Measurements from ENCODE around the gene TMEM179. TPM values are rescaled to one million over a fixed set of nuclear protein-coding genes. Genes with fewer than 3 reads are reported as not detected.
A peak's percentile ranks its signal among the peaks of the same experiment; 100 is the strongest.

Gene TMEM179
- total RNA-seq, 4 donors from 2014 or later = 1.1 to 10.5 (median 1.4) TPM; not detected in 1

GRCh38 chr14:104642540-104642868, 37.9 kb upstream of the TMEM179 start:
- intact Hi-C loops (cut with DNase I; ENCODE audit: low total_unique reads) = loop anchor here (5.0 kb wide), 1 partner anchor 505 kb away; the partner anchor contains the start of gene KIF26A
- DNase-seq = no peak
- no peak for TF ChIP-seq POLR2A (IDR thresholded peaks at IDR 0.05)
- TF ChIP-seq EP300 (IDR thresholded peaks at IDR 0.05; ENCODE audit: low read depth) = no peak
- no peak for TF ChIP-seq POLR2AphosphoS5 (IDR thresholded peaks at IDR 0.05)
- TF ChIP-seq CTCF (IDR thresholded peaks at IDR 0.05) = no peak
- Histone ChIP-seq H3K36me3 (no peaks in the 10 kb centered on the region), H3K27ac (no peak overlapping the region), H3K4me3 (no peak overlapping the region), H3K27me3 (peaks cover 30% of the 10 kb centered on the region), H3K9me3 (no peaks in the 10 kb centered on the region), H3K4me1 (peaks cover 0 to 3% (median 0%) of the 10 kb centered on the region in 4 donors)
- in situ Hi-C loops (cut with MboI; ENCODE audit: low pct_ligation_motif_present in 1 of 4, low pct_unique_long_range_greater_than_20kb in 1 of 4, low sequenced_read_pairs in 3 of 4) = loop anchor here in 1 of 4 donors (10.0 kb wide), 1 partner anchor 72 kb away; no protein-coding TSS in a partner anchor
- WGBS, 2 donors (ENCODE audit: low coverage in 1 of 2) = 88% methylated on average over 5 of the region's 9 CpGs; no CpG with 5 or more reads in 1 of the 2 donors

GRCh38 chr14:104641753-104642539, 37.4 kb upstream of the TMEM179 start:
- H3K27me3 ChIP-seq = peaks cover 33% of the 10 kb centered on the region
- in situ Hi-C loops (cut with MboI; ENCODE audit: low pct_ligation_motif_present in 1 of 4, low pct_unique_long_range_greater_than_20kb in 1 of 4, low sequenced_read_pairs in 3 of 4) (loop anchor here in 1 of 4 donors (10.0 kb wide), 1 partner anchor 73 kb away; no protein-coding TSS in a partner anchor), intact Hi-C loops (cut with DNase I; ENCODE audit: low total_unique reads) (loop anchor here (5.0 kb wide), 1 partner anchor 505 kb away; the partner anchor contains the start of gene KIF26A)
- DNase-seq = no peak
- no peak overlapping the region for H3K4me3 ChIP-seq
- 74 to 100% methylated on average over 2 to 23 of the region's 23 CpGs for WGBS, 2 donors (ENCODE audit: low coverage in 1 of 2)
- no peak overlapping the region for H3K27ac ChIP-seq
- no peak for TF ChIP-seq POLR2A (IDR thresholded peaks at IDR 0.05)
- TF ChIP-seq EP300 (IDR thresholded peaks at IDR 0.05; ENCODE audit: low read depth) = no peak
- TF ChIP-seq POLR2AphosphoS5 (IDR thresholded peaks at IDR 0.05) = no peak
- TF ChIP-seq CTCF (IDR thresholded peaks at IDR 0.05) = no peak
- H3K9me3 ChIP-seq = no peaks in the 10 kb centered on the region
- H3K4me1 ChIP-seq = peaks cover 0 to 3% (median 0%) of the 10 kb centered on the region in 4 donors
- no peaks in the 10 kb centered on the region for H3K36me3 ChIP-seq

GRCh38 chr14:104640681-104641080, 36.1 kb upstream of the TMEM179 start:
- peaks cover 40% of the 10 kb centered on the region for H3K27me3 ChIP-seq
- H3K9me3 ChIP-seq = no peaks in the 10 kb centered on the region
- no peak overlapping the region for H3K4me3 ChIP-seq
- no peak for DNase-seq
- intact Hi-C loops (cut with DNase I; ENCODE audit: low total_unique reads) (loop anchor here (5.0 kb wide), 1 partner anchor 503 kb away; the partner anchor contains the start of gene KIF26A), in situ Hi-C loops (cut with MboI; ENCODE audit: low pct_ligation_motif_present in 1 of 4, low pct_unique_long_range_greater_than_20kb in 1 of 4, low sequenced_read_pairs in 3 of 4) (loop anchor here in 1 of 4 donors (10.0 kb wide), 1 partner anchor 74 kb away; no protein-coding TSS in a partner anchor)
- no peaks in the 10 kb centered on the region for H3K36me3 ChIP-seq
- WGBS, 2 donors (ENCODE audit: low coverage in 1 of 2) = 77% methylated on average over 10 of the region's 10 CpGs; no CpG with 5 or more reads in 1 of the 2 donors
- peaks cover 0 to 3% (median 0%) of the 10 kb centered on the region in 4 donors for H3K4me1 ChIP-seq
- H3K27ac ChIP-seq = no peak overlapping the region
- no peak for TF ChIP-seq EP300 (IDR thresholded peaks at IDR 0.05; ENCODE audit: low read depth)

GRCh38 chr14:104639885-104640548, 35.4 kb upstream of the TMEM179 start:
- in situ Hi-C loops (cut with MboI; ENCODE audit: low pct_ligation_motif_present in 1 of 4, low pct_unique_long_range_greater_than_20kb in 1 of 4, low sequenced_read_pairs in 3 of 4) (loop anchor here in 1 of 4 donors (10.0 kb wide), 1 partner anchor 75 kb away; no protein-coding TSS in a partner anchor), intact Hi-C loops (cut with DNase I; ENCODE audit: low total_unique reads) (loop anchor here (5.0 kb wide), 1 partner anchor 503 kb away; the partner anchor contains the start of gene KIF26A)
- 3% methylated on average over 15 of the region's 24 CpGs; no CpG with 5 or more reads in 1 of the 2 donors for WGBS, 2 donors (ENCODE audit: low coverage in 1 of 2)
- H3K27me3 ChIP-seq = peaks cover 45% of the 10 kb centered on the region
- H3K9me3 ChIP-seq = no peaks in the 10 kb centered on the region
- peaks cover 0 to 3% (median 0%) of the 10 kb centered on the region in 4 donors for H3K4me1 ChIP-seq
- peak; percentile 66 for DNase-seq
- no peaks in the 10 kb centered on the region for H3K36me3 ChIP-seq
- H3K4me3 ChIP-seq = no peak overlapping the region
- peak; percentile 79 to 89 (median 87) for TF ChIP-seq CTCF (IDR thresholded peaks at IDR 0.05)
- TF ChIP-seq POLR2AphosphoS5 (IDR thresholded peaks at IDR 0.05) = no peak
- H3K27ac ChIP-seq = no peak overlapping the region
